Caki2 (cell line): ENCODE results near the gene FPGS. TPM values are rescaled to one million over a fixed set of nuclear protein-coding genes. Genes with fewer than 3 reads are reported as not detected.

Experiments
- DNase-seq: peaks from one replicate; pipeline ENCODE4 v3.0.0-alpha.2; 2015; ENCODE audit warnings: low read depth
- in situ Hi-C: cut with HindIII; loops from 2 replicates; pipeline ENCODE4 v1.10.0; 2016; ENCODE audit warnings: low sequenced_read_pairs, low pct_unique_long_range_greater_than_20kb, mixed read lengths
- total RNA-seq: library from RNA; depleted of rRNA; stranded (reverse); fragments of >200 nt; shearing (Covaris generic); gene quantifications from 2 replicates; pipeline ENCODE4 v1.2.3, GENCODE V29; 2014; ENCODE audit warnings: low replicate concordance

Gene FPGS
- total RNA-seq, 1 experiment from 2014 or later: 76.5 TPM

DNA sequence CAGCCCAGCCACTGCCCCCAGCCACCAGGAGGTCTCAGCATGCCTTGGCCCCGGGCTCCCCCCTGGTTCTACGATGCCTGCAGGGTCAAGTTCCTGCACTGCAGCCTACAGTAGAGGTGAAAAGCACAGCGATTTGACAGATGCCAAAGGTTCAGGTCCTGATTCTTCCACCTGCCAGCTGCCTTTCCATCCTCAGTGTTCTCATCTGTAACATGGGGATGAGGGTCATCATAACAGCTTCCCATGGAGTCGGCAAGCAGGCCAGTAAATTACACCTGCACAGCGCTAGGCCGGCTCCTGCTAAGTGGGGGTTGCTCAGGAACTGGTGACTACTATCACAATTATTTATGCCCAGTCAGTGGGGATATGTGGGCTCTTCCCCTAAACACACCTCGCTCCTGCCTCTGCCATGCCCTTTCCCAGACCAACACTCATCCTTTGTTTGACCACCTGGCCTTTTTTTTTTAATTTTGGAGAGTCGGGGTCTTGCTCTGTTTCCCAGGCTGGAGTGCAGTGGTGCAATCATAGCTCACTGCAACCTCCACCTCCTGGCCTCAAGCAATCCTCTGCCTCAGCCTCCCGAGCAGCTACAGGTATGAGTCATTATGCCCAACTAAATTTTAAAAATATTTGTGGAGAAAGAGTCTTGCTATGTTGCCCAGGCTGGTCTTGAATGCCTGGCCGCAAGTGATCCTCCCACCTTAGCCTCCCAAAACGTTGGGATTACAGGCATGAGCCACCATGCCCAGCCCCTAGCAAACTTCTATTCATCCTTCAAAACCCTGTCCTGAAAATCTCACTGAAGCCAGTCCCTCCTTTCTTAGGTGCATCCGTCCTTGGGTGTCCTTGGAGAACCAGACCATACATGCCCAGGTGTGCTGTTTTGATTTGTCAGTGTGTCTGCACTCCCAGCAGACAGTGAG lies 45.4 kb downstream of the FPGS start:
- in situ Hi-C loops: no loop called here
- no peak for DNase-seq

GRCh38 chr9:127848756-127849504 lies 46.2 kb downstream of the FPGS start:
- in situ Hi-C loops: no loop called here
- DNase-seq: no peak

DNA sequence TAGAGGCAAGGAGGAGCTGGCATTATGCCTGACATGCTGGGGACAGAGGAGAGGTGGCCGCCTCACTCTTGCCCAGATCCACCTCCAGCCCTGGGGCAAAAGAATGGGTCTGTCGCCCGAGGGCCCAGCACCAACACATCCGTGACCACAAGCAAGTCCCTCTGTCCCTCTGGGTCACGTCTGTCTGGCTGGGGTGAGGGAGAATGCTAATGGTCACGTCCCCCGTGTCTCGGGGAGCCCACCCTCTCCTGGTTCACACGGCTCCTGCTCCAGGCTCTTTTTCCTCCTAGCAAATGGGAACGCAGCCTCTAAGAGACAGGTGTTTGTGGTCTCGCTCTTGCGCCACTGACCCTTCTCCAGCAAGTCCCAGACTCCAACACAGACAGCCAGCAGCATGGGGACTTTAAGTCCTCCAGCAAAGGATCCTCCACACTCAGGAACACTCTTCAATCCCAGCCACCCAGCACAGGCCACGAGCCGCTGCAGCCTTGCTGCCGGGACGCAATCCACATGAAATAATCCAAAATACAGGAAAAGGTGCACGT lies 47.7 kb downstream of the FPGS start:
- no peak for DNase-seq
- in situ Hi-C loops: no loop called here

DNA sequence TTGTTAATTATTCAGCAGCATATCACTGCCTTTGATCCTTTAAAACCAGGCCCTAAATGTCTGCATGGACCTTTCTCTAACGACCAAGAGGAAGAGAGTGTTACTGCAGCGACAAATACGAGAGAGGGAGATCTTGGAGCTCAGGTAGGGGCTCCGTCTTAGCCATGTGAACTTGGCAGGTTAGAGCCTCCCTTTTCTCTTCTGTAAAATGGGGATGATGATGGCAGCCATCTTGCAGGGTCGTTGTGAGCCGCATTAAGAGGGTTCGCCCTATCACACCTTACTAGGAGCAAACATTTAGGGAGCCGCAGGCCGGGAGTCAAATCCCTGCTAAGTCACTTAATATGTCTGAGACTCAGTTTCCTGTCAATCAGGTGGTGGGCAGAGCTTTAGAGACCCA lies 50.1 kb downstream of the FPGS start:
- in situ Hi-C loops: no loop called here
- no peak for DNase-seq

DNA sequence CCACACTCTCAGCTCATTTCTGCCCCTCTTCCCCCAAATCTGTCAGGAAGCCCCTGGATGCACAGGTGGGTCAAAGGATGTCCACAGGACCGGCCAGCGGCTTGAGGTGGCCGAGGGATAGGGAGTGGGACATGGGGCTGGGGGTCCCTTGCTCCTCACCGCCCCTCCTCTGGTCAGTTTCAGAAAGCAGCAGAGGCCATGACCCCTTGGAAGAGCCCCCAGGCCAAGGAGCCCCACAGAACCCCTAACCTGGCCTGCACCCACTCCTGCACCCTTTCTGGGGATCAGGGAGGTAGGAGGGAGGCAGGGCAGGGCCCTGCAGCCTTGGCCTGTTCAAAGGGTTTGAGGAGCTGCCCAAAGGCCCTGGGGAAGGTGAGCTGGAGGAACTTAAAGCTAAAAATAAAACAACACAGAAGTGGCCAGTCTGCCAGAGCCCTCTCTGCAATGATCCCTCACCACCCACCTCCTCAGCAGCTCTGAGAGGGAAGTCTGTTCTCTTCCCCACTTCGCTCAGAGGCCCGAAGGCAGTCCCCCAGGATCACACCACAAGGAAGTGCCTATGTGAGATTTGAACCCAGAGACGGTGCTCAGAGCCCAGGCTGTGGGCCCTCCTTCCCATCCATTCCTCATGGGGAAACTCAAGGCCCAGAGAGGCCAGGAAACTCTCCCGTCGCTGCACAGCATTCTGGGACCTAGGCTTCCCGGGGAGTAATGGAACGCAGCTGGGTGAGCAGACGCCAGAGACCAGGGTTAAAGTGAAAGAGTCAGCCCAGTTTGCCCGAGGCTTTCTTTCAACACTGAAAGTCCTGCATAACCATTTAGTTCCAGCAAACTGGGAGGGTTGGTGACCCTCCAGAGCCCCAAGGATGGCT lies 50.9 kb downstream of the FPGS start:
- DNase-seq: no peak
- in situ Hi-C loops: no loop called here

- in situ Hi-C loops: no loop called here
- DNase-seq: peak; percentile 29
Measured at GRCh38 chr9:127854184-127854806, 51.6 kb downstream of the FPGS start, which contains the start of gene ENG. Gene ENG (minus strand): TSS chr9:127854658. CDS start chr9:127854355, 303 bp downstream.

DNA sequence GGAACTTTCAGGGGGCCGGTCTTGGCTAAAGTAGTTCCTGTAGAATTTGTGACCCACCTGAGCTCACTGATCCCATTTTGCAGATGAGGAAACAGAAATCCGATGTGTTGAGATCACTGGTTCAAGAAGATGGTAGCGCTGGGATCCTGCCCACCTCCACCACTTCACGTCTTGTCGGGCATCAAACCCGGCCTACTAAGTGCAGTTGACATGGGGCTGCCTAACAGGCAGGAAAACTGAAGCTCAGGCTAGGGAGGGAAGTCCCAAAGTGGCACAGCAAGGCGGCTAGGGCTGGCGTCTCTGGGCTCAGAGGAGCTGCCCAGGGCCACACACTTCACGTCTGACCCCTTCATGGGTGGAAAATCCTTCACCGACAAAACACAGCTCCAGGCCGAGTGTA lies 52.3 kb downstream of the FPGS start:
- in situ Hi-C loops: no loop called here
- no peak for DNase-seq

DNA sequence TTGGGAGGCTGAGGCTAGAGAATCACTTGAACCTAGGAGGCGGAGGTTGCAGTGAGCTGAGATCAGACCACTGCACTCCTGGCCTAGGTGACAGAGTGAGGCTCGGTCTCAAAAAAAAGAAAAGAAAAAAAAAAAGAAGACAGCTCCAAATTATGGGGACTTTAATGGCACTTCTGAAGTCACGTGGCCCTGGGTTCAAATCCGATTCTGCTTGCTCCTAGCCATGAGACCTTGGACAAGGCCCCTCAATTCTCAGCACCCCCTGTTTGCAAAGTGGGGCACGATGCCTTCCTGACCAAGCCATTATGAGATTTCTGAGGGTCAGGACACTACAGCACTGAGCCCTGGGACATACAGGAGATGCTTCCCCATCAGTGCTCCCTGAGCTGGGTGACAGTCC lies 52.8 kb downstream of the FPGS start:
- DNase-seq: no peak
- in situ Hi-C loops: no loop called here

GRCh38 chr9:127856094-127856728 lies 53.5 kb downstream of the FPGS start:
- DNase-seq: no peak
- in situ Hi-C loops: no loop called here

DNA sequence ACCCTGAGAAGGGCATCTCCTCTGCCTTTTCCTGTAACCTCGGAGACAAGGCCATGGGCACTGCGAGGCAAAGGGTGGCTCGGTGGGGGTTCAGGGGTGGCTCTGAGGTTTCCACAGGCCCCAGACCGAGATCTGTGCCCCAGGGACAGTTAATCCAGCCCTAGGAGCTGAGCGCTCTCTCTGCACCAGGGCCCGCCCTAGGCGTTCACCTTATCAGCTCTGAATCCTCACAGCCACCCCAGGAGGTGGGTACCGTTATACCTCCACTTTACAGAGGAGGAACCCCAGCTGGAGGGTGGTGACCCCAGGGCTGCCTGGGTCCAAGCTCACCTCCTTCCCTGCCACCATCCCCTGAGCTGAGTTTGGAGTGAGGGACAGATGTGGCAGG lies 54.0 kb downstream of the FPGS start:
- in situ Hi-C loops: no loop called here
- DNase-seq: no peak

- no peak for DNase-seq
- in situ Hi-C loops: no loop called here
Measured at GRCh38 chr9:127857278-127857677, 54.6 kb downstream of the FPGS start.

DNA sequence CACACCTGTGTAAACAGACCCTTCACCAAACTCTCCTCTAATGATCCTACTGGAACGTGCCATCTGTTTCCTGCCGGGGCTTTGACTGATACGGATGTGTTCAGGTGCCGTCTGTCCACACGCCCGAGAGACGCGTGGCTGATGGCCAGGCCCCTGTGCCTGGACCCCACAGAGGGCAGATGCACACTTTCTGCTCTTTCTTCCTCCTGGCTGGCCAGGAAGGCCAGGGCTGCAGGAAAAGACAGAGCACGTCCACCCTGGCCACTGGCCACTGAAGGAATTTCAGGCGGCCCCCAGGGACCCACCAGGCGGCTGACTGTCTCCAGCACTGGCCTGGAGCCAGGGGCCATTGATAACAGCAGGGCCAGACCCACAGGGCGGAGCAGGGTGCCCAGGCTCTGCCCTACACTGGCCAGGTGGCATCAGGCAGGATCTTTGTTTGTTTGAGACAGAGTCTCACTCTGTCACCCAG lies 55.4 kb downstream of the FPGS start:
- DNase-seq: no peak
- in situ Hi-C loops: no loop called here

- no peak for DNase-seq
- in situ Hi-C loops: no loop called here
Measured at GRCh38 chr9:127860260-127860659, 57.6 kb downstream of the FPGS start.

- in situ Hi-C loops: no loop called here
- no peak for DNase-seq
Measured at GRCh38 chr9:127860779-127861178, 58.1 kb downstream of the FPGS start.

GRCh38 chr9:127862075-127863011 lies 59.7 kb downstream of the FPGS start:
- in situ Hi-C loops: no loop called here
- no peak for DNase-seq

DNA sequence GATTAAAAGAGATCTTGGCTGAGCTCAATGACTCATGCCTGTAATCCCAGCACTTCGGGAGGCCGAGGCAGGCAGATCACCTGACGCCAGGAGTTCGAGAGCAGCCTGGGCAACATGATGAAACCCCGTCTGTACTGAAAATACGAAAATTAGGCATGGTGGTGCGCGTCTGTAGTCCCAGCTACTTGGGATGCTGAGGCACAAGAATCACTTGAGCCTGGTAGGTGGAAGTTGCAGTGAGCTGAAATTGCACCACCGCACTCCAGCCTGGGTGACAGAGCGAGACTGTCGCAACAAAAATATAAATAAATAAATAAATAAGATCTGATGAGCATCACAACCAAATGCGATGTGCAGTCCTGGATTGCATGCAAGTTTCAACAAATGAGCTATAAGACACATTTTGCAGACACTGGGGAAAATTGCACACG lies 60.5 kb downstream of the FPGS start:
- no peak for DNase-seq
- in situ Hi-C loops: no loop called here
